Stimulated activated CD4-positive, alpha-beta T cell treated with anti-CD3 and anti-CD28 coated beads, TNF-alpha, amount 100 ng/mL, for 1 hour (primary cell): ENCODE results near the gene MAG.
"Not testable (repeated sequence)": the region's sequence is repeated elsewhere in the genome, so short reads cannot be mapped to it uniquely, and the experiment has no call there.

ENCODE experiments used
- DNase-seq, 3 donors: peaks; one replicate each; pipeline ENCODE4 v3.0.0-alpha.2; 2020; ENCODE audit warnings: low read depth in 3 of 3, low spot score in 1 of 3

The MAG gene

DNA sequence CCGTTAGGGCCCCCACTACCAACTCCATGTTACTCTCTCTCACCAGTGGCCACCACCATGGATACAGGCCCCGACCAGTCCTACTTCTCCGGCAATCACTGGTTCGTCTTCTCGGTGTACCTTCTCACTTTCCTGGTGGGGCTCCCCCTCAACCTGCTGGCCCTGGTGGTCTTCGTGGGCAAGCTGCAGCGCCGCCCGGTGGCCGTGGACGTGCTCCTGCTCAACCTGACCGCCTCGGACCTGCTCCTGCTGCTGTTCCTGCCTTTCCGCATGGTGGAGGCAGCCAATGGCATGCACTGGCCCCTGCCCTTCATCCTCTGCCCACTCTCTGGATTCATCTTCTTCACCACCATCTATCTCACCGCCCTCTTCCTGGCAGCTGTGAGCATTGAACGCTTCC lies 66.9 kb downstream of the MAG start:
- DNase-seq = not testable (repeated sequence)

DNA sequence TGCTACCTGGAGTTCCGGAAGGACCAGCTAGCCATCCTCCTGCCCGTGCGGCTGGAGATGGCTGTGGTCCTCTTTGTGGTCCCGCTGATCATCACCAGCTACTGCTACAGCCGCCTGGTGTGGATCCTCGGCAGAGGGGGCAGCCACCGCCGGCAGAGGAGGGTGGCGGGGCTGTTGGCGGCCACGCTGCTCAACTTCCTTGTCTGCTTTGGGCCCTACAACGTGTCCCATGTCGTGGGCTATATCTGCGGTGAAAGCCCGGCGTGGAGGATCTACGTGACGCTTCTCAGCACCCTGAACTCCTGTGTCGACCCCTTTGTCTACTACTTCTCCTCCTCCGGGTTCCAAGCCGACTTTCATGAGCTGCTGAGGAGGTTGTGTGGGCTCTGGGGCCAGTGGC lies 67.4 kb downstream of the MAG start:
- not testable (repeated sequence) for DNase-seq

DNA sequence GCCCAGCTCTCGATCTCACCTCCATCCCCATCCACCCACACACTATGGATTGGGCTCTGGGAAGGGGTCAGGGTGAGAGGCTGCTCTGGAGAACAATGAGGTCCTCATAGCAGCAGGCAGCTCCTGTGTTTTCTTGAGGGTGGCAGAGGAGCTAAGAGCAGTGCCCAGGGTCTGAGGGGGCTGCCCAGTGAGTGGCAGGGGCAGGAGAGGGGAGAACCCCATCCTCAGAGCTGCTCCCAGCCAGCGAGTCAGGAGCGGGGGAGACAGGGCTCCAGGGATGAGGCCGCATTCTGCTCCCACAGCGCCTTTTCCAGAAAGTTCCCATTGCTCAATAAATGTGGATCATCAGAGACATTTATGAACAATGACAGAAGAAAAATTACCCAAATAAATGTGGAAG lies 68.1 kb downstream of the MAG start:
- DNase-seq = not testable (repeated sequence)

DNA sequence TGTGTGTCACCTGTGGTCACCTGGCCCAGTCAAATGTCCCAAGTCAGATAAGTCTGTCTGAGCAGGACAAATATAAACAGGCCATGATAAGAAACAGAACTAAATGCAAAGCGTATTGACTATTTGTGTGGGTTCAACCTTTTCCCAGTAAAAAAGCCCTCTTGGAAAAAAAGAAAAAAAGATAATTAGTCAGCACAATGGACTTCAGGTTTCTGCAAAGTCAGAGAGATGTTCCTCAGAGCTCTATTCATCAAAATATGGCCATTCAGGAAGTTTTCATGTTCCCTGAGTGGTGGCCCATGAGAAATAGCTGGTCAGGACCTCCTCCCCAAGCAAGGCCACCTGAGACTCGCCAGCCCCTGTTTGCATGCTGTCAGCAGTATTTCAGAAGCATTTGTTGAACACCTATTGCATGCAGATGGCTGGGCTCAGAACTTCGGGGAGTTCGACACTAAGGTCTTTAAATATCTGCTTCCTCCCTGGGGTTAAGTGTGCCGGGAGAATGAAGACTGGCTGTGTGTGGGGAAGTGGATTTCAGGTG lies 69.0 kb downstream of the MAG start:
- no peak for DNase-seq

DNA sequence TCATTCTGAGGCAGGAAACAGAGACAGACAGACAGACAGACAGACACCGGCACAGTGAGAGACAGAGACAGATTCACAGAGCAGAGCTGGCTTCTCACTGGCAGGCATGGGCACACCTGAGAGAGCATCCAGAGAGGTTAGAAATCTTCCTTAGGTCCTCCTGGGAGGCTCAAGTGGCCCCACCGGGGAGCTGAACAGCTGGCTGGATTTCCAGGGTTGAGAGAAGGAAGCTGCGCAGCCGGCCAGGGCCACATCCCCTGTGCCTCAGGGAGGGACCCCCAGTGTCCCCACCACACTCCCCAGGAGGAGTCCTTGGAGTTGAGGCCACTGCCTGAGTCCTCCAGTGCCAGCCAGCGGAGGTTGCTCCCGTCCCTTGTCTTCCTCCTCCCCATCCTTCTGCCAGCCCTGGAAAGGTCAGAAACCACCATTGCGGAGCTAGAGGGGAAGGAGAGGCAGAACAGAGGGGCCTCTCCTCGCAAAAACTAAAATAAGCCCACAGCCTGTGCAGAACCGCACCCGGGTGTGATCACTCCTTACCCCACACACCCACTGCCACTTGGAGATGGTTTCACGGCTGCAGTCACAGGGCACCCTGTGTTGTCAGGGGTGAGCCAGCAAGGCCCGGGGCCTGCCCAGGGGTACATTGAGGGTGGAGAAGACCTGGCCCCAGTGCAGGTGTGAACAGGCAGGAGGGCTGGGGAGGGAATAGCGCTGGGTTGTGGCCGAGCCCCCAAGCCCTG lies 70.5 kb downstream of the MAG start:
- no peak for DNase-seq

DNA sequence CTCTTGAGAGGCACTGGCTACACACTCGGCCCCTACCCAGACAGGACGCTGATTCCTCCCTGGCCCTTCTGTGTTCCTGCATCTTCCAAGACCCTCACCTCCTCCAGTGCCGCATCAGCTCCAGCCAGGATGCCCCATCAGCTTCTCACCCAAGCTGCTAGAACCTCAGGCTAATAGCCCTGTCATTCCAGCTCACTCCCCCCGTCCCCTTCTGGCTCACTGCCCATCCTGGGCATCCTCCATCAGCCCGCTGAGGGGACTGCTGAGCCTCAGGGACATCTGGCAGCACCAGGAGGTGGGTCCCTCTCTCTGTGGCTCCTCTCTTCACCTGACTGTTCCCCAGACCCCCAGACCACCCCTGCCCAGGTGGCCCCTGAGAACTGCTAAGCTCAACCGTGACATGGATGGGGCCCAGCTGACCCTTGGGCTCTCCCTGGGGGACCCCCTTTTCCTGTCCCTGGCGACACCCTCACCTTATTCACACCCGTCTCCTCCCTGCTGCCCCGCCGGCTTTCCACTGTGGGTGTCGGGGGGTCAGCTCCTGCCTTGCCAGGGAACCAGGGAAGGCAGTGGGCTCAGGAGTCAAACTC lies 71.1 kb downstream of the MAG start:
- DNase-seq = no peak
